CD4-positive, alpha-beta T cell (primary cell): Measurements from ENCODE around the gene MEG3. TPM values are rescaled to one million over a fixed set of nuclear protein-coding genes. Genes with fewer than 3 reads are reported as not detected.

Source experiments
- ATAC-seq: fragments of 200-7000 bp; cut with Tn5 transposase; one replicate; pipeline ENCODE4 v1.10.0; 2022; ENCODE audit warnings: mild to moderate bottlenecking; ENCODE audit not compliant: poor library complexity
- CTCF ChIA-PET: fragments of 350-600 bp; sonication (Branson Sonifier 250); formaldehyde crosslinking; loops from one replicate; lab custom pipeline; 2021; ENCODE audit warnings: antibody characterized with exemption, inconsistent platforms; lab: Charles Lee
- POLR2A ChIA-PET: fragments of 350-600 bp; sonication (Branson Sonifier 250); formaldehyde crosslinking; loops from one replicate; lab custom pipeline; 2021; ENCODE audit warnings: antibody characterized with exemption, inconsistent platforms; lab: Charles Lee
- DNase-seq, 14 experiments: peaks; one replicate each; pipeline ENCODE4 v3.0.0-alpha.2; 2013 to 2020; ENCODE audit warnings: mixed read lengths in 2 of 14
- H3K27ac ChIP-seq, 2 donors: one replicate each; pipeline versions ENCODE4 v1.5.1 to v1.7.0; 2013; ENCODE audit warnings: low read length in 2 of 2, low read depth in 1 of 2, mild to moderate bottlenecking in 1 of 2
- H3K27me3 ChIP-seq, 2 experiments: 1 replicate in 1 of 2; 2 replicates in 1 of 2; pipeline versions ENCODE4 v1.6.1 to v1.7.0; 2013; ENCODE audit warnings: low read length in 2 of 2, control low read depth in 1 of 2, mild to moderate bottlenecking in 1 of 2, moderate library complexity in 1 of 2; ENCODE audit not compliant: insufficient read depth in 2 of 2, control insufficient read depth in 1 of 2
- H3K36me3 ChIP-seq: one replicate; pipeline ENCODE4 v1.6.1; 2013; ENCODE audit warnings: low read length, control low read depth; ENCODE audit not compliant: insufficient read depth
- H3K4me1 ChIP-seq: one replicate; pipeline ENCODE4 v1.6.1; 2013; ENCODE audit warnings: low read length, control low read depth; ENCODE audit not compliant: insufficient read depth
- H3K4me3 ChIP-seq: one replicate; pipeline ENCODE4 v1.5.1; 2013; ENCODE audit warnings: mild to moderate bottlenecking, low read length, moderate library complexity
- H3K9me3 ChIP-seq, 2 experiments: 1 replicate in 1 of 2; 2 replicates in 1 of 2; pipeline versions ENCODE4 v1.6.1 to v1.7.0; 2013; ENCODE audit warnings: low read length in 2 of 2, mild to moderate bottlenecking in 2 of 2, control low read depth in 1 of 2, moderate library complexity in 1 of 2; ENCODE audit not compliant: control insufficient read depth in 1 of 2, insufficient read depth in 1 of 2
- H3K27ac Mint-ChIP-seq: one replicate; pipeline ENCODE4 v1.8.0; 2020; ENCODE audit warnings: mixed read lengths
- H3K27me3 Mint-ChIP-seq: one replicate; pipeline ENCODE4 v1.8.0; 2021; ENCODE audit warnings: mixed read lengths
- H3K36me3 Mint-ChIP-seq: one replicate; pipeline ENCODE4 v1.8.0; 2021; ENCODE audit warnings: low read depth, mixed read lengths
- H3K4me1 Mint-ChIP-seq: one replicate; pipeline ENCODE4 v1.8.0; 2021; ENCODE audit warnings: low read depth, mixed read lengths
- H3K4me3 Mint-ChIP-seq: one replicate; pipeline ENCODE4 v1.8.0; 2020; ENCODE audit warnings: mild to moderate bottlenecking, mixed read lengths
- H3K9me3 Mint-ChIP-seq: one replicate; pipeline ENCODE4 v1.8.0; 2020; ENCODE audit warnings: mixed read lengths
- intact Hi-C, 2 experiments: fragments of 100-400 bp; cut with DNase I in 1 of 2; cut with micrococcal nuclease in 1 of 2; formaldehyde crosslinking; loops; one replicate each; pipeline versions ENCODE4 v1.15.1 to v1.9.0; 2023 to 2025; cut with DNase I, micrococcal nuclease
- total RNA-seq, 174 experiments: library from RNA in 2 of 174; stranded (reverse) in 2 of 174; gene quantifications; one replicate each; pipeline ENCODE4 v1.2.3 and lab custom pipeline; 2021 to 2026
- TF ChIP-seq, protein P1 (sequence below): fragments of 200-600 bp; IDR thresholded peaks from one replicate; pipeline ENCODE4 v1.8.0; 2022; ENCODE audit warnings: antibody characterized with exemption, mild to moderate bottlenecking

Gene MEG3
- total RNA-seq, 2 experiments from 2014 or later, result not detected

DNA sequence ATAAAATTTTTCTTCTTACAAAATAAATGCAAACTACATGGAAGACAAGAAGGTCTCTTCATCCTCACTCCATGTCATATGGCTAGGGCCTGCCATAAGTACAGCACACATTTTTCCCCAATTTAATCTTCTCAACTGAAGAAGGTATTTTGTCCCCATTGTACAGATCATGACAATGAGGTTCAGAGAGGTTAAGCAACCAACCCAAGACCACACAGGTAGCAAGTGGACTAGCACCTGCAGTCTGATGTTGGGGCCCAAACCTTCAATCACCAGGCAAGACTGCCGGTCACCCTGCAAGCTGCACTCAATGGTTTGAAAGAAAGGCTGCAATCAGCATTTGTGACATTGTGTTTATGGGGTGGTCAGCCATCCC lies 6.5 kb upstream of the MEG3 start:
- Histone ChIP-seq H3K27ac (no peak overlapping the region), H3K27me3 (peaks cover 0 to 15% of the 10 kb centered on the region in 2 experiments), H3K9me3 (peaks cover 0 to 16% of the 10 kb centered on the region in 2 experiments), H3K36me3 (no peaks in the 10 kb centered on the region), H3K4me1 (no peaks in the 10 kb centered on the region), H3K4me3 (no peak overlapping the region)
- intact Hi-C loops, result no loop called here
- no peaks in the 10 kb centered on the region for H3K9me3 Mint-ChIP-seq
- peaks cover 34% of the 10 kb centered on the region for H3K27me3 Mint-ChIP-seq
- TF ChIP-seq, protein P1, sequence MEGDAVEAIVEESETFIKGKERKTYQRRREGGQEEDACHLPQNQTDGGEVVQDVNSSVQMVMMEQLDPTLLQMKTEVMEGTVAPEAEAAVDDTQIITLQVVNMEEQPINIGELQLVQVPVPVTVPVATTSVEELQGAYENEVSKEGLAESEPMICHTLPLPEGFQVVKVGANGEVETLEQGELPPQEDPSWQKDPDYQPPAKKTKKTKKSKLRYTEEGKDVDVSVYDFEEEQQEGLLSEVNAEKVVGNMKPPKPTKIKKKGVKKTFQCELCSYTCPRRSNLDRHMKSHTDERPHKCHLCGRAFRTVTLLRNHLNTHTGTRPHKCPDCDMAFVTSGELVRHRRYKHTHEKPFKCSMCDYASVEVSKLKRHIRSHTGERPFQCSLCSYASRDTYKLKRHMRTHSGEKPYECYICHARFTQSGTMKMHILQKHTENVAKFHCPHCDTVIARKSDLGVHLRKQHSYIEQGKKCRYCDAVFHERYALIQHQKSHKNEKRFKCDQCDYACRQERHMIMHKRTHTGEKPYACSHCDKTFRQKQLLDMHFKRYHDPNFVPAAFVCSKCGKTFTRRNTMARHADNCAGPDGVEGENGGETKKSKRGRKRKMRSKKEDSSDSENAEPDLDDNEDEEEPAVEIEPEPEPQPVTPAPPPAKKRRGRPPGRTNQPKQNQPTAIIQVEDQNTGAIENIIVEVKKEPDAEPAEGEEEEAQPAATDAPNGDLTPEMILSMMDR, result no peak
- ATAC-seq (no peak), DNase-seq (no peak)
- no peaks in the 10 kb centered on the region for H3K4me1 Mint-ChIP-seq
- no peaks in the 10 kb centered on the region for H3K36me3 Mint-ChIP-seq
- CTCF ChIA-PET, result no interaction called here
- POLR2A ChIA-PET, result no interaction called here
- no peak overlapping the region for H3K4me3 Mint-ChIP-seq
- H3K27ac Mint-ChIP-seq, result no peak overlapping the region

DNA sequence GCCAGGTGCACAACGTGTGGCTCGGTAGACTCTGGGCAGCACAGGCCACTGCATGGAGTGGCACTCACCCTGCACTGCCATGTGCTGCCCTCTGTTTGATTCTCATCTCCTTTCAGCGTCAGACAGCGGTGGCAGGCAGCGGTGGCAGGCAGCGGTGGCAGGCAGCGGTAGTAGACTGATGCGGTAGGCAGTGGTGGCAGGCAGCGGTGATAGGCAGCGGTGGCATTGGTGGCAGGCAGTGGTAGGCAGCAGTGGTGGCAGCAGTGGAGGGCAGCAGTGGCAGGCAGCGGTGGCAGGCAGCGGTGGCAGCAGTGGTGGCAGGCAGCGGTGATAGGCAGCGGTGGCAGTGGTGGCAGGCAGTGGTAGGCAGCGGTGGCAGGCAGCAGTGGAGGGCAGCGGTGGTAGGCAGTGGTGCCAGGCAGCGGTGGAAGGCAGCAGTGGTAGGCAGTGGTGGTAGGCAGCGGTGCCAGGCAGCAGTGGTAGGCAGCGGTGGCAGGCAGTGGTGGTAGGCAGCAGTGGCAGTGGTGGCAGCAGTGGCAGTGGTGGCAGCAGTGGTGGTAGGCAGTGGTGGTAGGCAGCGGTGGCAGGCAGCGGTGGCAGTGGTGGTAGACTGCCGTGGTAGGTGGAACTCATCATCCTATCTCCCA lies 6.0 kb upstream of the MEG3 start:
- H3K4me3 ChIP-seq, result no peak overlapping the region
- H3K27me3 ChIP-seq, result peaks cover 3 to 20% of the 10 kb centered on the region in 2 experiments
- H3K27me3 Mint-ChIP-seq, result peaks cover 36% of the 10 kb centered on the region
- H3K4me1 Mint-ChIP-seq, result no peaks in the 10 kb centered on the region
- H3K9me3 ChIP-seq, result peaks cover 0 to 21% of the 10 kb centered on the region in 2 experiments
- no peaks in the 10 kb centered on the region for H3K4me1 ChIP-seq
- no peak for DNase-seq
- TF ChIP-seq, protein P1, result no peak
- no peak overlapping the region for H3K27ac ChIP-seq
- no peaks in the 10 kb centered on the region for H3K9me3 Mint-ChIP-seq
- ChIA-PET CTCF (no interaction called here), POLR2A (no interaction called here)
- no peak overlapping the region for H3K4me3 Mint-ChIP-seq
- intact Hi-C loops, result no loop called here
- no peak overlapping the region for H3K27ac Mint-ChIP-seq
- no peaks in the 10 kb centered on the region for H3K36me3 ChIP-seq
- no peaks in the 10 kb centered on the region for H3K36me3 Mint-ChIP-seq
- no peak for ATAC-seq

DNA sequence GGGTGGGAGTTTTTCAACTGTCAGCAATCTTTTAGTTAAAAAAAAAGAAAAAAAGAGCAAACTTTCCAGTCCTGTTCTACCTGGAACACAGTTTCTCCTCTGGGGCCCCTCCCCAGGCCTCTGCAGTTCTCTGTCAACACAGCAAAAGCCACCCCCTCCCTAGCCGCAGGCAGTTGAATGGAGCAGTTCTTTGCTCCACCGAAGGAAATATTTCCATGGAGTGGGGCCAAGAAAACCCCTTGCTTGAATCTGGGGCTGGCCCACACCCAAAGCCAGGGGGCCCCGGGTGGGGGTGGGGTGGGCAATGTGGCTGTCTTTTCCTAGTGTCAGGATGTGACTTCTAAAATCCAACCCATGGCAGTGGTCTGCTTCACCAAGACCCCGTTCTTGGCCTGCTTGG lies 5.0 kb upstream of the MEG3 start:
- no peaks in the 10 kb centered on the region for H3K4me1 ChIP-seq
- H3K4me3 ChIP-seq, result no peak overlapping the region
- DNase-seq (no peak), ATAC-seq (no peak)
- H3K36me3 ChIP-seq, result no peaks in the 10 kb centered on the region
- Mint-ChIP-seq H3K9me3 (no peaks in the 10 kb centered on the region), H3K27me3 (peaks cover 46% of the 10 kb centered on the region), H3K27ac (no peak overlapping the region), H3K4me3 (no peak overlapping the region), H3K36me3 (no peaks in the 10 kb centered on the region), H3K4me1 (no peaks in the 10 kb centered on the region)
- H3K27me3 ChIP-seq, result peaks cover 6 to 24% of the 10 kb centered on the region in 2 experiments
- no peak overlapping the region for H3K27ac ChIP-seq
- TF ChIP-seq, protein P1, result no peak
- intact Hi-C loops, result no loop called here
- POLR2A ChIA-PET, result no interaction called here
- CTCF ChIA-PET, result no interaction called here
- H3K9me3 ChIP-seq, result peaks cover 0 to 30% of the 10 kb centered on the region in 2 experiments
